ENCODE results near the gene PLOD3.

DNA sequence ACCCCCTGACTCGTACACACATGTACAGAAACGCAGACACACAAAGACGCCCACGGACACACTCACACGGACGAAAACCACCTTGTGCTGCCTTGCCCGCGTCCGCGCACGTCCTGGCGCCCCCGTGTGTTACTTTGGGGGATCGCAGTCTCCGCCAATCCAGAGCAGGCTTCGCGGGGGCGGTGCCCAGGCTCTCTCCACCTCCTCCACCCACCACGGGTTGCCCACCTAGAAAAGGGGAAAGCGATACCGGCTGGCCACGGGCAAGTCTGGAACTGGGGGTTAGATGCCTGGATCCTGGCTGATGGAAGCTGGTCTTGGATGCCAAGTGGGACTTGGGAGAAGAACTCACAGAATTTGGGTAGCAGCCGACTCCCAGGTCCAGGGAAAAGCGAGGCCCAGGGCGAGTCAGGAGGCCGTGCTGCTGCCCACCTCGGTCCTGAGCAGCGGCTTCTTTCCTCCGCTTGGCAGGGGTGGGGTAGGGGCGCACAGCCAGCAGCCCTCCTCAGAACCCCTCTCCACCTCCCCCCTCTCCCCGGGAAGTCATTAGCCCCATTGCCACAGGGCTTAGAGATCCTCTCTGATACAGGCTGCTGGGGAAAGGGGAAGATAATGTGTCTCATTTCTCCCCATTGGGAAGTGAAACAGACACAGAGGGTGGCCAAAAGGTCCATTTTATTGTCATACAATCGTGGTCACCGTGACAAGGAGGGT, 47.4 kb downstream of the PLOD3 start:
- TF ChIP-seq EZH2phosphoT487 (IDR thresholded peaks at IDR 0.05; ENCODE audit: insufficient read depth, low read depth) (no peak), EZH2 (IDR thresholded peaks at IDR 0.05; ENCODE audit: insufficient read depth, poor library complexity, severe bottlenecking) (peak; percentile 39)

All from GM23248 (cell line).